HuH-7 (cell line): ENCODE results near the gene FSCN2.

Source experiments
- DNase-seq: peaks from one replicate; pipeline ENCODE4 v3.0.0; 2011; ENCODE audit warnings: low spot score

The FSCN2 gene

GRCh38 chr17:81527591-81528383 lies at the start of gene FSCN2:
Gene FSCN2, plus strand, starts transcription at chr17:81528377. Its CDS starts 155 bp downstream, at chr17:81528532.
- DNase-seq: no peak

- no peak for DNase-seq
Measured at GRCh38 chr17:81479175-81480071, 48.8 kb upstream of the FSCN2 start.

- peak; percentile 68 for DNase-seq
Measured at GRCh38 chr17:81480140-81481072, 47.8 kb upstream of the FSCN2 start.

GRCh38 chr17:81481073-81481799 lies 46.9 kb upstream of the FSCN2 start:
- DNase-seq: peak; percentile 98

- no peak for DNase-seq
Measured at GRCh38 chr17:81481815-81482505, 46.2 kb upstream of the FSCN2 start.

- no peak for DNase-seq
Measured at GRCh38 chr17:81482673-81483072, 45.5 kb upstream of the FSCN2 start.

GRCh38 chr17:81483085-81483861 lies 44.9 kb upstream of the FSCN2 start:
- no peak for DNase-seq

- DNase-seq: no peak
Measured at GRCh38 chr17:81483862-81484194, 44.3 kb upstream of the FSCN2 start.

- peak; percentile 90 for DNase-seq
Measured at GRCh38 chr17:81484195-81484979, 43.8 kb upstream of the FSCN2 start.

- DNase-seq: no peak
Measured at GRCh38 chr17:81486199-81486810, 41.9 kb upstream of the FSCN2 start.

GRCh38 chr17:81487089-81487486 lies 41.1 kb upstream of the FSCN2 start:
- DNase-seq: no peak

GRCh38 chr17:81487487-81488275 lies 40.5 kb upstream of the FSCN2 start:
- peak; percentile 98 for DNase-seq

GRCh38 chr17:81488276-81488860 lies 39.8 kb upstream of the FSCN2 start:
- DNase-seq: no peak

GRCh38 chr17:81489012-81489997 lies 38.9 kb upstream of the FSCN2 start:
- no peak for DNase-seq

- no peak for DNase-seq
Measured at GRCh38 chr17:81489998-81490992, 37.9 kb upstream of the FSCN2 start.
